Psoas muscle (tissue), 8 donors: ENCODE data around the gene DYNC1I1. TPM values are rescaled to one million over a fixed set of nuclear protein-coding genes. Genes with fewer than 3 reads are reported as not detected.
"Not testable (repeated sequence)": the region's sequence is repeated elsewhere in the genome, so short reads cannot be mapped to it uniquely, and the experiment has no call there.

Experiments used
- ATAC-seq, 4 donors: fragments of 200-7000 bp; cut with Tn5 transposase; one replicate each; pipeline ENCODE4 v1.9.1; 2020; ENCODE audit warnings: moderate library complexity in 3 of 4, mild to moderate bottlenecking in 2 of 4
- DNase-seq, 2 donors: peaks; one replicate each; pipeline ENCODE4 v3.0.0-alpha.2; 2020
- H3K27ac ChIP-seq: fragments of 200-600 bp; one replicate; pipeline ENCODE4 v1.8.0; 2022
- H3K27me3 ChIP-seq, 3 donors: fragments of 200-600 bp in 1 of 3; one replicate each; pipeline versions ENCODE4 v1.6.1 to v1.8.0; 2013 to 2022; ENCODE audit warnings: low read length in 2 of 3, mild to moderate bottlenecking in 2 of 3, moderate library complexity in 1 of 3; ENCODE audit not compliant: insufficient read depth in 3 of 3
- H3K36me3 ChIP-seq, 2 donors: fragments of 200-600 bp in 1 of 2; one replicate each; pipeline versions ENCODE4 v1.6.1 to v1.8.0; 2013 to 2022; ENCODE audit warnings: low read depth in 1 of 2, mild to moderate bottlenecking in 1 of 2, moderate library complexity in 1 of 2; ENCODE audit not compliant: insufficient read depth in 1 of 2
- H3K4me1 ChIP-seq: fragments of 200-600 bp; one replicate; pipeline ENCODE4 v1.8.0; 2022
- H3K4me3 ChIP-seq: fragments of 200-600 bp; one replicate; pipeline ENCODE4 v1.8.0; 2022; ENCODE audit warnings: mild to moderate bottlenecking
- H3K9me3 ChIP-seq: fragments of 200-600 bp; one replicate; pipeline ENCODE4 v1.8.0; 2022
- CTCF ChIP-seq: fragments of 200-600 bp; IDR thresholded peaks from one replicate; pipeline ENCODE4 v1.8.0; 2022; ENCODE audit warnings: antibody characterized with exemption
- WGBS, 3 donors: extraction: QIAGEN DNeasy Blood & Tissue Kit; methylation state at CpG; one replicate each; pipeline versions ENCODE4 v1.1.6 to v1.1.7; 2013; 5-methylcytosine and 5-hydroxymethylcytosine counted together
- intact Hi-C, 2 donors: fragments of 100-400 bp; cut with DNase I; formaldehyde crosslinking; loops; one replicate each; pipeline versions ENCODE4 v1.11.0 to v1.14.2; 2022
- polyA plus RNA-seq, 3 donors: library from polyadenylated mRNA; stranded (reverse); fragments of 200-250 nt; gene quantifications; one replicate each; pipeline ENCODE4 v1.2.3, GENCODE V29; 2013
- total RNA-seq, 4 donors: library from RNA; stranded (reverse); fragmentation: NEBNext Ultra II Directional in 2 of 4; extraction: Animal tissue kit (Norgen Biotek cat#: 25700) in 2 of 4; gene quantifications; one replicate each; pipeline versions ENCODE4 v1.2.1 to v1.2.4, GENCODE V29; 2021 to 2023
- donor health status: healthy with polysubstance abuse.
- donor health status: DM: no; HTN: no; CAD: no; lungs with moderate emphysema.
- donor health status: Bipolar disorder and iron deficiency.
- donor health status: healthy.
- donor health status: DM: yes; HTN: yes; CAD: no.
- donor health status: DM: no; HTN: no; CAD: no.
- donor health status: DM: no; HTN: no; CAD: no.
- donor health status: DM: yes; HTN: yes; CAD: no.

Gene DYNC1I1
- total and polyA plus RNA-seq, 7 donors = 3.0 to 28.8 (median 6.9) TPM

- no peak overlapping the region for H3K27ac ChIP-seq
- ATAC-seq = peak in 2 of 4 donors; percentile 57 to 68
- intact Hi-C loops = no loop called here
Observed at GRCh38 chr7:95933618-95934017, 161.3 kb downstream of the DYNC1I1 start.

GRCh38 chr7:95944867-95945266, 172.5 kb downstream of the DYNC1I1 start:
- 14% methylated on average over 1 of the region's 1 CpG; no CpG with 5 or more reads in 2 of the 3 donors for WGBS, 3 donors
- H3K36me3 ChIP-seq, H3K9me3 ChIP-seq, intact Hi-C loops, DNase-seq, ATAC-seq, H3K4me1 ChIP-seq, H3K27me3 ChIP-seq, H3K4me3 ChIP-seq, H3K27ac ChIP-seq: not testable (repeated sequence)

More at GRCh38 chr7:95933618-95934017, 161.3 kb downstream of the DYNC1I1 start:
- Histone ChIP-seq H3K27me3 (no peaks in the 10 kb centered on the region), H3K4me3 (no peak overlapping the region), H3K4me1 (peaks cover 11% of the 10 kb centered on the region), H3K9me3 (no peaks in the 10 kb centered on the region), H3K36me3 (no peaks in the 10 kb centered on the region)
- 29 to 40% (median 31%) methylated on average over 4 of the region's 4 CpGs for WGBS, 3 donors
- TF ChIP-seq CTCF = no peak
- DNase-seq = no peak

GRCh38 chr7:95950698-95951097, 178.3 kb downstream of the DYNC1I1 start:
- no peak for TF ChIP-seq CTCF
- Histone ChIP-seq H3K4me1 (no peaks in the 10 kb centered on the region), H3K36me3 (no peaks in the 10 kb centered on the region), H3K4me3 (no peak overlapping the region), H3K27ac (no peak overlapping the region), H3K9me3 (no peaks in the 10 kb centered on the region), H3K27me3 (no peaks in the 10 kb centered on the region)
- no peak for ATAC-seq
- no peak for DNase-seq
- WGBS, 3 donors = 78 to 90% (median 79%) methylated on average over 1 of the region's 1 CpG
- intact Hi-C loops = no loop called here

- no peak for TF ChIP-seq CTCF
- Histone ChIP-seq H3K36me3 (no peaks in the 10 kb centered on the region), H3K9me3 (no peaks in the 10 kb centered on the region), H3K4me1 (no peaks in the 10 kb centered on the region), H3K27ac (no peak overlapping the region), H3K4me3 (no peak overlapping the region), H3K27me3 (no peaks in the 10 kb centered on the region)
- intact Hi-C loops = no loop called here
- 76 to 83% (median 81%) methylated on average over 5 of the region's 5 CpGs for WGBS, 3 donors
- DNase-seq (no peak), ATAC-seq (no peak)
Observed at GRCh38 chr7:95951531-95951930, 179.2 kb downstream of the DYNC1I1 start.

- WGBS, 3 donors = 85 to 90% (median 90%) methylated on average over 8 of the region's 8 CpGs
- intact Hi-C loops = no loop called here
Observed at GRCh38 chr7:95951997-95952795, 179.8 kb downstream of the DYNC1I1 start.

More at GRCh38 chr7:95951997-95952795, 179.8 kb downstream of the DYNC1I1 start:
- TF ChIP-seq CTCF = no peak
- H3K27me3 ChIP-seq = no peaks in the 10 kb centered on the region
- H3K36me3 ChIP-seq = no peaks in the 10 kb centered on the region
- H3K4me1 ChIP-seq = no peaks in the 10 kb centered on the region
- no peaks in the 10 kb centered on the region for H3K9me3 ChIP-seq
- no peak overlapping the region for H3K4me3 ChIP-seq
- H3K27ac ChIP-seq = no peak overlapping the region
- ATAC-seq (no peak), DNase-seq (no peak)
